PFSK-1 (cell line): ENCODE measurements around the gene SLCO3A1.

Source experiments
- FOXP2 ChIP-seq: optimal IDR thresholded peaks from 2 replicates; pipeline ENCODE3; 2011; ENCODE audit warnings: borderline replicate concordance, control low read depth, inconsistent platforms; ENCODE audit not compliant: insufficient read depth; ENCODE audit errors: extremely low read length, extremely low read depth
- POLR2AphosphoS5 ChIP-seq: IDR thresholded peaks from 2 replicates; pipeline ENCODE4 v1.6.1; 2012; ENCODE audit warnings: low read depth, mild to moderate bottlenecking, control low read depth, low read length, moderate library complexity
- SIN3A ChIP-seq: IDR thresholded peaks from 2 replicates; pipeline ENCODE4 v1.6.1; 2012; ENCODE audit warnings: mild to moderate bottlenecking, low read length, moderate library complexity, borderline replicate concordance; ENCODE audit not compliant: insufficient read depth
- TAF1 ChIP-seq: IDR thresholded peaks from 2 replicates; pipeline ENCODE4 v1.6.1; 2012; ENCODE audit warnings: low read length, control low read depth, borderline replicate concordance; ENCODE audit not compliant: insufficient read depth
- TF ChIP-seq, protein P1 (sequence below), 2 experiments: IDR thresholded peaks; 2 replicates each; pipeline versions ENCODE4 v1.6.1 to v1.8.0; 2011 to 2012; ENCODE audit warnings: low read depth in 2 of 2, low read length in 2 of 2, control low read depth in 1 of 2, inconsistent platforms in 1 of 2, mild to moderate bottlenecking in 1 of 2, moderate library complexity in 1 of 2; ENCODE audit not compliant: insufficient read depth in 1 of 2

SLCO3A1 gene

DNA sequence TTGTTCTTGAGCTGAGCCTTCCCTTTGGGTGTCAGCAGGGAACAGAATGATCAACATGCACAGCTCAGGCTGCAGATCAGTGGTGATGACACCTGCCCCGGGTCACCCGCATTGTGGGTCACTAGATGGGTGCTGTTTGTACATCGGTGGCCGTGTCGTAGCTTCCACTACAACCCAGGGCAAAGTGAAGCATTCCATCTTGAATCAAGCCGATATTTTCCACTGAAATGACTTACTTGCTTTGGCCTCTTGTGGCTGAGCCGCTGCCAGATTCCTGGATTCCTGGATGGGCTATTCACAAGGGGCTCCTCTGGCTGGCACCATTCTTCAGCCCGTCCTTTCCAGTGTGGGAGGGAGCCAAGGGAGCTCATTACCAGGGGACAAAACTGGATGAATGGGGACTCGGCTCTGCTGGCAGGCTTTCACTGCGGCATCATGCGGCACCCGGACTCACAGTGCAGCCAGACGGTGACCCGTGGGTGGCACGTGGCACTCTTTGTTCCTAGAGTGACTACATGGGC, 65.6 kb downstream of the SLCO3A1 start:
- TF ChIP-seq FOXP2 (no peak), POLR2AphosphoS5 (no peak), TAF1 (no peak), SIN3A (no peak)
- TF ChIP-seq, protein P1, sequence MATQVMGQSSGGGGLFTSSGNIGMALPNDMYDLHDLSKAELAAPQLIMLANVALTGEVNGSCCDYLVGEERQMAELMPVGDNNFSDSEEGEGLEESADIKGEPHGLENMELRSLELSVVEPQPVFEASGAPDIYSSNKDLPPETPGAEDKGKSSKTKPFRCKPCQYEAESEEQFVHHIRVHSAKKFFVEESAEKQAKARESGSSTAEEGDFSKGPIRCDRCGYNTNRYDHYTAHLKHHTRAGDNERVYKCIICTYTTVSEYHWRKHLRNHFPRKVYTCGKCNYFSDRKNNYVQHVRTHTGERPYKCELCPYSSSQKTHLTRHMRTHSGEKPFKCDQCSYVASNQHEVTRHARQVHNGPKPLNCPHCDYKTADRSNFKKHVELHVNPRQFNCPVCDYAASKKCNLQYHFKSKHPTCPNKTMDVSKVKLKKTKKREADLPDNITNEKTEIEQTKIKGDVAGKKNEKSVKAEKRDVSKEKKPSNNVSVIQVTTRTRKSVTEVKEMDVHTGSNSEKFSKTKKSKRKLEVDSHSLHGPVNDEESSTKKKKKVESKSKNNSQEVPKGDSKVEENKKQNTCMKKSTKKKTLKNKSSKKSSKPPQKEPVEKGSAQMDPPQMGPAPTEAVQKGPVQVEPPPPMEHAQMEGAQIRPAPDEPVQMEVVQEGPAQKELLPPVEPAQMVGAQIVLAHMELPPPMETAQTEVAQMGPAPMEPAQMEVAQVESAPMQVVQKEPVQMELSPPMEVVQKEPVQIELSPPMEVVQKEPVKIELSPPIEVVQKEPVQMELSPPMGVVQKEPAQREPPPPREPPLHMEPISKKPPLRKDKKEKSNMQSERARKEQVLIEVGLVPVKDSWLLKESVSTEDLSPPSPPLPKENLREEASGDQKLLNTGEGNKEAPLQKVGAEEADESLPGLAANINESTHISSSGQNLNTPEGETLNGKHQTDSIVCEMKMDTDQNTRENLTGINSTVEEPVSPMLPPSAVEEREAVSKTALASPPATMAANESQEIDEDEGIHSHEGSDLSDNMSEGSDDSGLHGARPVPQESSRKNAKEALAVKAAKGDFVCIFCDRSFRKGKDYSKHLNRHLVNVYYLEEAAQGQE (IDR thresholded peaks at IDR 0.05; ENCODE audit: insufficient read depth in 1 of 2, low read depth in 2 of 2, low read length in 2 of 2): no peak

DNA sequence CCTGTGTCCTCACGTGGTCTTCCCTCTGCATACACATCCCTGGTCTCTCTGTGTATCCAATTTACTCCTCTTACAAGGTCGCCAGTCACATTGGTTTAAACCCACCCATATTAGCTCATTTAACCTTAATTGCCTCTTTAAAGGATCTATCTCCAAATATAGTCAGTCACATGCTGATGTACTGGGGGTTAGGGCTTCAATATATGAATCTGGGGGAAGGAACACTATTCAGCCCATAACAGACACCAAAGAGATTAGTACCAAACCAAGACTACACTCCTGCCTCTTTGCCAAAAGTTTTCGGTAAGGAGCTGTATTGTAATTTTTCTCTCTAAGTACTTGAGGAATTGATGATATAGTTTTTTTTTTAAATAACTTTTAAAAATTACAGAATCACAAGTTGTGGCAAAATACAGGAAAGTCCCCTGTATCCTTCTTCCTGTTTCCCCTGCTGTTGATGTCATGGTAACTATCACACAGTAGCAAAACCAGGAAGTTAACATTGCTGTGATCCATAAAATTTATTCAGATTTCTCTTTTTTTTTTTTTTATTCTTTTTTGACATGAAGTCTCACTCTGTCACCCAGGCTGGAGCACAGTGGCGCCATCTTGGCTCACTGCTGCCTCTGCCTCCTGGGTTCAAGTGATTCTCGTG, 67.8 kb downstream of the SLCO3A1 start:
- TF ChIP-seq, protein P1 (IDR thresholded peaks at IDR 0.05; ENCODE audit: insufficient read depth in 1 of 2, low read depth in 2 of 2, low read length in 2 of 2): no peak
- no peak for TF ChIP-seq TAF1
- no peak for TF ChIP-seq FOXP2
- no peak for TF ChIP-seq SIN3A
- no peak for TF ChIP-seq POLR2AphosphoS5

DNA sequence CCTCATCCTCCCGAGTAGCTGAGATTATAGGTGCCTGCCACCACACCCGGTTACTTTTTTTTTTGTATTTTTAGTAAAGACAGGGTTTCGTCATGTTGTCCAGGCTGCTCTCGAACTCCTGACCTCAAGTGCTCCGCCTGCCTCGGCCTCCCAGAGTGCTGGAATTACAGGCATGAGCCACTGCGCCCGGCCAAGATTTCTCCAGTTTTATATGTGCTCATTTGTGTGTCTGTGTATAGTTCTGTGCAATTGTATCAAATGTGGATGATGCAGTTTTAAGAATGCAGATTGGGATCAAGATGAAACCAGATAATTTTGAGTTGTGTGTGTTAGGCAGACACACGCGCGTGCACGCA, 68.3 kb downstream of the SLCO3A1 start:
- TF ChIP-seq POLR2AphosphoS5: no peak
- TF ChIP-seq FOXP2: no peak
- no peak for TF ChIP-seq TAF1
- no peak for TF ChIP-seq SIN3A
- TF ChIP-seq, protein P1 (IDR thresholded peaks at IDR 0.05; ENCODE audit: insufficient read depth in 1 of 2, low read depth in 2 of 2, low read length in 2 of 2): no peak

DNA sequence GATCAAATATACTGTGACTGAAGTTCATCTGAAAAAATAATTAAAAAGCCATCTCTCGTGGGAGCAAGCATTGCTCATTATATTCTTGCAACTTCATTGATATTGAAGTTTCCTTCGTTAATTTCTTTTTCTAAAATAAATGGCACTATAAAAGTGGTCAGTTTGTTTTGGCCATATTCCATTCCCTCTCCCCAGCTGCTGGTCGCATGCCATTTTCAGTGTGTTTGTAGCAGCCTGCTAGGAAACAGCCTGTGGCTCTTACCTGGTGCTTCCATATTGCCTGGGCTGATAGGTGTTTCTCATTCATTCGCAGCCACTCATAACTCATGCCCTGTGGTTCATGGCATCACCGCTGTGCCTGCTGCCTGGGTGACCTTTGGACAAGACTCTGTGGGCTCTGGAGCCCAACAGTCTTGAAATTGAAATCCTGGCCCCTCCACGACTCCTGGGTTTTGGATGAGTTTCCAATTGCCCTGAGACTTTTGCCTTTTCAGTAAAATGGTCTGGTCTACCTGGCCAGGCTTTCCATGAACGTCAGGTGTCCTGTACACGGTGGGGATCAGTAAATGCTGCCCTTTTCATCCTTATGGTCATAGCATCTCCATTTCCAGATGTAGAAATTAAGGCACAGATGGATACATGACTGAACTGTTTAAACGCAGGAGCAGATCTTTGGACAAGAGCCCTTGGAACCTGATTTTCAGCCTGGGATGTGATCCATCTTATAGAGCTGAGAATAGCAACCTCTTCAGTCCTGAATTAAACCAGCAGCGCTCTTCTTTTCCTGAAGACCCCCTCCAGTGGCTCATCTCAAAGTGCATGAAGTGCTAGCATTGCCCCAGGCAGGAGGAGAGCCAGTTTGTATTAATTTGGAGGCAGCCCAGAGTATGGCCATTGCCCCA, 69.4 kb downstream of the SLCO3A1 start:
- TF ChIP-seq SIN3A: no peak
- TF ChIP-seq POLR2AphosphoS5: no peak
- TF ChIP-seq FOXP2: no peak
- no peak for TF ChIP-seq TAF1
- TF ChIP-seq, protein P1 (IDR thresholded peaks at IDR 0.05; ENCODE audit: insufficient read depth in 1 of 2, low read depth in 2 of 2, low read length in 2 of 2): no peak
